Stimulated activated CD4-positive, alpha-beta T cell treated with anti-CD3 and anti-CD28 coated beads, TNF-alpha, amount 100 ng/mL, for 48 hours (primary cell): ENCODE data around the gene TRMO.

ENCODE experiments used
- DNase-seq, 3 donors: peaks; one replicate each; pipeline ENCODE4 v3.0.0-alpha.2; 2020; ENCODE audit warnings: low read depth in 3 of 3

The TRMO gene

DNA sequence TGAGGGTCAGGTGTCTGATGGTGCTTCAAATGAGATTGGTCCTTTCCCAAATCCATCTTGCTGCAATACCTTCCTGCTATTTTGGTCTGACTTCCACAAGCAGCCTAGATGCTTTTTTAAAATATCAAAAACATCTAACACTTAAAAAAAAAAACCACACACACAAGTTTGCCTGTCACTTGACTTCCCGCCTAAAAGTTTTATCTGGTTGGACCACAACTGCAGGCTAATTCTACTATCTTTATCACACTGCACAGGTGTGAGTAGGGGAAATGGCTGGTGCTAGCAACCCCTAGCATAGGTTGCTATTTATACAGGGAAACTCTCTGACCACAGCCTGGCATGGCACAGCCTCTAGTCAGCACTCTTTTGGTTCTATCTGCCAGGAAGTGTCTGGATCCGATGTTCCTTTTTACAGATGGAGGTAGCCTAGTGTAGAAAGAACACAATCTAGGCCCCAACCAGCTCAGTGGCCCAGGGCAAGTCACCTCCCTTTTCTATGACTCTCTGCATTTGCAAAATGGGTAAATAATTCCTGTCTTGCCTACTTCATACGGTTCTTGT, 15.9 kb upstream of the TRMO start, which contains the start of gene HEMGN:
TSS of gene HEMGN (minus strand) at position 92 of the 564 bp plus-strand sequence. CDS start at position 56, 36 bp downstream.
- DNase-seq = no peak

DNA sequence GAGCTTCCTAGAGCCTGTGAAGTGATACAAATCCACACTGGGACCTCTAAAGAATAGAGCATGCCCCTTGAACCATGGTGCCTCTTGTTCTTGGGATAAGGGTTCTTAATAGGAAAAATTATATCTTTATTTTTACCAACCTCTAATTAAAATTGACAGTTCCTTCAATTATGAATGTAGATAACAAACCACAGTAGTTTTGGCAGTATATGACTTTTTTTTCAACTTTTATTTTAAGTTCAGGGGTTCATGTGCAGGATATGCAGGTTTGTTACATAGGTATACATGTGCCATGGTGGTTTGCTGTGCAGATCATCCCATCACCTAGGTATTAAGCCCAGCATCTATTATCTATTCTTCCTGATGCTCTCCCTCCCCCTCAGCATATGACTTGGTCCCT, 14.7 kb upstream of the TRMO start:
- DNase-seq = no peak

DNA sequence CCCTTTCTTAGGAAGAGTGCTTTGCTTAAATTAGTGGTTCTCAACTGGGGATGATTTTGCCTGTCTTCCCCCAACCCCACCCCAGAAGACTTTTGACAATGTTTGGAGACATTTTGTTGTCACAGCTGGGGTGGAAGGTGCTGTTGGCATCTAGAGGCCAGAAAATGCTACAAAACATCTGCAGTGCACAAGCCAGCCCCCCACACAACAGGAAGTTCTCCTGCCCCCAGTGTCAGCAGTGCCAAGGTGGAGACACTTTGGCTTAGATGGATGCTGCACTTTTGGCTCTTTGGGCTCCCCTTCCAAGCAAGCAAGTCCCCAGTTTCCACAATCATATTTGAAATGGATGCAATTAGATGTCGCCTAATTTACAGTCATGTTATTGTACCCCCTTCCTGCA, 13.0 kb upstream of the TRMO start:
- DNase-seq = no peak

DNA sequence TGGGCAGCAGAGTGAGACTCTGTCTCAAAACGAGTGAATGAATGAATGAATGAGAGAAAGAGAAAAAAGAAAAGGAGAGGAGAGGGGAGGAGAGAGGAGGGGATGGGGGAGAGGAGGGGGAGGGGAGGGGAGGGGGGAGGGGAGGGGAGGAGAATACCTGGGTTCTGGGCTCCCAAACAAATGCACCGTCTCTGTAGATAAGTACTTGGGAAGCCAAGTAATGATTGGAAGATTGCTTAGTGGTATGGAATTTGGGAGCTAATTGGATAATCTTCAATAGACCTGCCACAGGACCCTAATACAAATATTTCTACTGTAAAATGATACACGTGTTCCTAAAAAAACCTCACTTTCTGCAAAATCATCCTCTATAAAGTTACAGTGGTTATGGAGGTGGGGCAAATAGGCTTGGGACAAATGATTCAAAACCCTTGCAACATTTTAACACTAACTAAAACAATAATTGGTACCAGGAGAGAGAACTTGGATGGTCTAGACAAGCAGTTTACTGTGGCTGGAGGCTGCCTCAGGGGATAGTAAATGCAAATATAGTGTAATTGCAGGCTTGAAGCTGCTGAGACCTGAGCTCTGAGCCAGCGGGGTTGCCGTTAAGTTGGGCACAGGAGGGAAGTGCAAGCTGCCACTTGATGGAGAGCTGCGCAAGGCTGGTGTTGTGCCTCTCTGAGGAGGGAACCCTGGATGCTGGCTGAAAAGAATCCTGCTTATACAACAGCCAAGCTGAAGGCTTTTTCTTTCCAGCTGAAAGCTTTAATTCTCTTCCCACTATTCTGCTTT, 12.2 kb upstream of the TRMO start:
- no peak for DNase-seq

GRCh38 chr9:97933297-97933998, 11.1 kb upstream of the TRMO start:
- no peak for DNase-seq

- no peak for DNase-seq
Observed at GRCh38 chr9:97930972-97931371, 8.7 kb upstream of the TRMO start.

DNA sequence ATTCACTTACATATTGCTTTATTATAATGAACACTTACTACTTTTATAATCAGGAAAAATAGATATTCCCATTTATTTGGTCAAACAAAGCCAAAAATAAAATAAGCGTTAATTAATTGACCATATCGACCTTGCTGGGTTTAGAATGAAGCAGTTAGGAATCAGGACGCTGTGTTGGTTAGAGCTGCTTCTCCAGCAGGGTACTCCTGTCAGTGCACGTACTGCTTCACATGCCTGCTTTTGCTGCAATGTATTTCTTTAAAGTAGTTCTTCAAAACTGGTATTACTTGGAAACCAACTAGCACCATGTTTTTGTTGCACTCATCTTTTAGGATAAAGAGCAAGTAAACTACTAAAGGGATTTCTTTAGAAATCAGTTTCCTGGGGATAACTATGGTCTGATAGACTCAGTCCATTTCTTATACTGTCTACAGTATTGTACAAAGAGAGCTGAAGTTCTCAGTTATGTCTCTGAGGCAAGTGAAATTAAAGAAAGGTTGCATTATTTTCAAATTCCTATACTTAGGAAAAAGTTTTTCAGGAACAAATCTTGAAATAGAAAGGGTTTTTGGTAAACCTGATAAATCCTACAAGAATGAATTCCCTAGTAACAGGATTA, 6.8 kb upstream of the TRMO start:
- no peak for DNase-seq

GRCh38 chr9:97925497-97926334, 3.4 kb upstream of the TRMO start:
- no peak for DNase-seq

GRCh38 chr9:97924386-97924785, 2.1 kb upstream of the TRMO start:
- no peak for DNase-seq

GRCh38 chr9:97923529-97924108, 1.3 kb upstream of the TRMO start:
- peak in 2 of 3 donors; percentile 40 to 51 for DNase-seq

- no peak for DNase-seq
Observed at GRCh38 chr9:97919217-97919813, 3.0 kb downstream of the TRMO start.

DNA sequence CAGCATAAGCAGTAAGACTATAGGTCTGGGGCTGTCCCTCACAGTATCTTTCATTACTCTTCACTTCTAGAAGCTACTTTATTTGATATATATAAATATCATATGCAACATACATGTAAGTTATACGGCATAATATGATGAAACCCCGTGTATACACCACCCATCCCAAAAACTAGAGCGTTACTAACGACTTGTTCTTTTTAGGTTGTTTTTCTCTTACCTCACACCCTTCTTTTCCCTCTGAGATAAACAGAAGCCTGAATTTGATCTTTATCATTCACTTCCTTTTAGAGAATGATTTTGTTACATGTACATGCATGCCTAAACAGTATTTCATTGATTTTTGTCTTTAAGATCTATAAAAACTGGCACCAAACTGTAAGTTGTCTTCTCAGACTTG, 3.7 kb downstream of the TRMO start:
- no peak for DNase-seq

GRCh38 chr9:97911970-97912369, 10.3 kb downstream of the TRMO start:
- DNase-seq = no peak

DNA sequence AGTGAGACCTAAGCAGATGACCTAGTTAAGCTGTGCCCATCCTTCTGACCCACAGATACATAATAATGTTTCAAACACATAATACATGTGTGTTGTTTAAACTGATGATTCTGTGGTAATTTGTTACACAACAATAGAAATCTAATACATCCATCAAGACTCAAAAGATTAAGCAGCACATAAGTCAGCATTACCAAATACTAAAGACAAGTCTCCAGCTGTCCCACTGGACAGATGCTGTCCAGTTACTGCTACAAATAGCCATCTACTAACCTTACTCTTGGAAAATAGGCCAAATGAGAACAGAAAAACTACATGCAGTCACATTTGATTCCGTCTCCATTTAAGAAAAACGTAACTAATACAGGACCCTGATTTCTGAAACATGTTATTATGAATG, 10.8 kb downstream of the TRMO start:
- DNase-seq = no peak

GRCh38 chr9:97910357-97910756, 11.9 kb downstream of the TRMO start:
- DNase-seq = no peak

DNA sequence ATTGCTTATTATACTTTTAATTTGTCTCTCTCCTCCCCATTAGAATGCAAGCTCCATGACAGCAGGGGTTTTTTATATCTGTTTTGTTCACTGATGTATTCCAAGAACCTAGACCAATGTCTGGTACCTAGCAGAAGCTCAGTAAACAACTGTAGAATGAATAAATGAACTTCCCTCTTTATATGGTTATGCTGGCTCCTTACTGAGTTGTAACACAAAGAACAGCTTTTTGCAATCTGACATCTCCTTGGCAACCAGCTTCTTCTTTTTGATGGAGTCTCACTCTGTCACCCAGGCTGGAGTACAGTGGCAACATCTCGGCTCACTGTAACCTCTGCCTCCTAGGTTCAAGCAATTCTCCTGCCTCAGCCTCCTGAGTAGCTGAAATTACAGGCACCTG, 13.6 kb downstream of the TRMO start:
- no peak for DNase-seq

- no peak for DNase-seq
Observed at GRCh38 chr9:97907632-97908031, 14.7 kb downstream of the TRMO start.

DNA sequence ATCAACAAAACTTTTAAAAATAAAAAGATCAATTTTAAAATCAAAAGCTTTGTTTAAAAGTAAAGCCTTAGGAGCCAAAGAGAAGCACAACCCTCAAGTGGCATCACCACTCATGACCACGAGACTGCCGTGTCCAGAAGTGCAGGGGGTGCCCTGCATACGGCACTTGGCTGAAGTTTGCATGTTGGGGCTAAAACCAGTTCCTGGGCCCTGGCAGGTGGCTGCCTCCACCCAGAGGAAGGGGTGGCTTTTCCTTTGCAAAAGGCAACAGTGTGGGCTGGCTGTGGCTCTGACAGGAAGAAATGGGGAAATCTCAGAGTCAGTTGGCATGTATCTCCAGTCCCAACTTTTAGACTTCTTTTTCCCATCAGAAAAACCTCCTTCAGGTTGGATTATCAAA, 15.3 kb downstream of the TRMO start:
- no peak for DNase-seq

DNA sequence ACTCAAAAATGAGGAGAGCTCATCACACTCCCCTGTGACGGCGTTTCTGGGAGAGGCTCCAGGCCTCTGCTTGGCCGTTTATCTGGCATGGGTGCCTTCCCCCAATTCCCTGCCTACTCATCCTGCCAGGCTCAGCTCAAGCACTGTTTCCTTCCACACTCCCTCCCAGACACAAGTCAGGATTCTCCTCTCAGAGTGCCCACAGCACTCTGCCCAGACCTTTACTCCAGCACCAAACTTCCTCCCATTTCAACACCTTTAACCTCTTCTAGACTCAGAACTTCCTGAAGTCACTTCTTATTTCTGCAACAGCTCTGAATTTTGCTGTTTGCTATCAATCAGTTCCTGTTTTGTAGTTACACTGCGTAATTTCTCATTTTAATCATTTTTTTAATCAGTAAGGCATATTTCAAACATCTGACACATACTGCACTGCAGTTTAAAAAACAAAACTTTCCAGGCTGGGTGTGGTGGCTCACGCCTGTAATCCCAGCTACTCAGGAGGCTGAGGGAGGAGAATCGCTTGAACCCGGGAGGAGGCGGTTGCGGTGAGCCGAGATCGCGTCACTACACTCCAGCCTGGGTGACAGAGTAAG, 16.0 kb downstream of the TRMO start:
- no peak for DNase-seq

DNA sequence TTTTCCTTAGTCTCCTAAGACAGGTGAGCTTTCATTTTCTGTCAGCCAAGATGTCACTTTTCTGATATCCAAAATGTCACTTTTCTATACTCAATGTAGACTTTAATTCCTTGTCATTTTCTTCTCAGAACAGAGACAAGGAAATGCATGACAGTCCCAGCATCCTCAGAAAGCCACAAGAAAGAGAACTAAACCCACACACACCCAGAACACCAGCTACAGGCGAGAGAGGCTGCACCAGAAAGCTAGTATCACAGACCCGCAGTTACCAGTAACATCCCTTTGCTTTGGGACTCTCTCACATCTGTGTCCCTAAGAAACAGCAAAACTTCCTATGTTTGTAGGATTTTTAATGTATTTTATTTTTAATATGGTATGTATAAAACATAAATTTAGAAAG, 17.1 kb downstream of the TRMO start:
- DNase-seq = no peak
